H1 (cell line): ENCODE data around the gene TDO2. TPM values are rescaled to one million over a fixed set of nuclear protein-coding genes. Genes with fewer than 3 reads are reported as not detected.

ENCODE experiments used
- BRCA1 ChIP-seq: IDR thresholded peaks from 2 replicates; pipeline ENCODE4 v1.6.1; 2012; ENCODE audit warnings: low read depth, low read length, improper control_type of control experiment
- CHD7 ChIP-seq: fragments of 300-600 bp; sonication (generic); IDR thresholded peaks from 2 replicates; pipeline ENCODE4 v1.7.1; 2012; ENCODE audit warnings: low read length, moderate library complexity, mild to moderate bottlenecking, inconsistent platforms; ENCODE audit not compliant: insufficient replicate concordance
- CREB1 ChIP-seq: IDR thresholded peaks from 2 replicates; pipeline ENCODE4 v1.6.1; 2012; ENCODE audit warnings: inconsistent platforms
- CTBP2 ChIP-seq: IDR thresholded peaks from 2 replicates; pipeline ENCODE4 v1.7.0; 2011; ENCODE audit warnings: borderline replicate concordance, mild to moderate bottlenecking, moderate library complexity, mixed read lengths, low read length; ENCODE audit not compliant: insufficient read depth, insufficient read length
- CTCF ChIP-seq, 3 experiments: IDR thresholded peaks; 1 replicate in 2 of 3; 2 replicates in 1 of 3; pipeline versions ENCODE4 v1.5.1 to v1.6.1; 2011; ENCODE audit warnings: low read length in 3 of 3, mild to moderate bottlenecking in 3 of 3, inconsistent platforms in 2 of 3, low read depth in 1 of 3, moderate library complexity in 1 of 3; ENCODE audit not compliant: insufficient read depth in 1 of 3; ENCODE audit errors: control extremely low read depth in 1 of 3
- HDAC6 ChIP-seq: IDR thresholded peaks from one replicate; pipeline ENCODE4 v1.7.1; 2012; ENCODE audit warnings: low read depth, mild to moderate bottlenecking, inconsistent platforms, low read length, moderate library complexity
- polyA plus RNA-seq, 7 experiments: library from polyadenylated mRNA; depleted of rRNA in 3 of 7; stranded (reverse) in 5 of 7; unstranded in 2 of 7; fragments of >200 nt in 5 of 7; fragments of 200-250 nt in 2 of 7; gene quantifications; 1 replicate in 5 of 7; 2 replicates in 1 of 7; 4 replicates in 1 of 7; pipeline versions ENCODE4 v1.2.1 to v1.2.3, GENCODE V29; 2011 to 2013; ENCODE audit warnings: missing spikeins in 2 of 7, mixed read lengths in 2 of 7
- total RNA-seq: library from RNA; stranded (reverse); fragmentation: NEBNext Ultra II Directional; extraction: Animal tissue kit (Norgen Biotek cat#: 25700); gene quantifications from 2 replicates; pipeline ENCODE4 v1.2.1, GENCODE V29; 2021

The TDO2 gene
- total and polyA plus RNA-seq, 2 of the 8 experiments (the other 6 are each of a cell fraction or from before 2014, with no cell fraction given) = 0.03 TPM; not detected in 1

DNA sequence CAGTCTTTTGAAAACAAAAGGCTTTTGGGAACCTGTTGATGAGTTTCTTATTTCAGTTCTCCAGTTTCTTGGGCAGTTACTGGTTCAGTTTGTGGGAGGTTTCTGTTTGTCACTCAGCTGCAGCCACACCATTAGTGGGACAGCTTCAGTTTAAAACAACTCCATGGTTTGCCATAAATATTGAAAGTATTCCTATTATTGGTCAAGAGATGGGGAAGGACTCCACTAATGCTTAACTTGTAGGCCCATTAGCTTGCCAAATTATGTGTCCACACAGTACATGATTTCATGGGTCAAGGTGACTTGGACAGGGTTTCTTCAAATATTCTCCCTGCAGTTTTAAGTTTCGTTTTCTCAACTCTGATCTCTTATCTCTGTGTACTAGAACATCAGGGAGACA lies 21.9 kb upstream of the TDO2 start (continued):
- TF ChIP-seq CTCF (IDR thresholded peaks at IDR 0.05; ENCODE audit: control extremely low read depth in 1 of 3, insufficient read depth in 1 of 3, low read depth in 1 of 3, low read length in 3 of 3) (no peak), CHD7 (no peak), CTBP2 (no peak), CREB1 (no peak), HDAC6 (no peak), BRCA1 (no peak)
